Measurements from ENCODE around the gene NEDD4L.
"Not testable (repeated sequence)": the region's sequence is repeated elsewhere in the genome, so short reads cannot be mapped to it uniquely, and the experiment has no call there.

Gene NEDD4L

DNA sequence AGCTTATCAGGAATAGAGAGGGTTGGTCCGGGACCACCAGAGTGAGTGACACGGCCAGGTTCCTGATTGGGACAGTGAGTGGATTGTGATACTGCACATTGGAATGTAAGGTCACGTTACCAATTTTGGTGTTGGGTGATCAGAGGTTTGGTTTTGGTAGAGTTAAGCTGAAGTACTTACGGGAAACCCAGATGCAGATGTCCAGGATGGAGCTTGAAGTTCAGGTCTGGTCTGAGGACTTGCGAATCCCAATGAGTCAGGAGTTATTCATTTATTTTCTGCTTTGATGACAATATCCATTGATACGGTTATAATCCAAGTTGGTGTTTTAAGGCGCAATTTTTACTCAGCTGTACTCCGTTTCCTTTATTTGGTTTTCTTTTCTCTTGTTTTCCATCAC is 311.2 kb downstream of the NEDD4L start:
- no peak for FAIRE-seq

DNA sequence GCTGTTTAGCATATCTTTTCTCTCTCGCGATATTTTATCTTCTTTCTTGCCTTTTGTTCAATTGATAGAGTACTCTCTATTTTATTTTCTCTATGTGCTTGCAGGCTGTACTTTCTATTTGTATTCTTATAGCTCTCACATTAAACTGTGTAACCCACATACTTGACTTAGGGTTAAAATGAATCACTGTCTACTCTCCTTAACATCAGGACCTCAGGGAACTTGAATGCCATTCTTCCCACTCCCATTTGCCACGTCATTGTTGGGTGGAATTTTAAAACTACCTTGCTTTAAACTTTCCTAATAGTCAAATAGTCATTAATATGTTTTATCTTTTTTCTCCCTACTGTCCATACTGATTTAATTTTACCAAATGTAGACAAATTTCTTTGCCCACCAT is 315.2 kb downstream of the NEDD4L start:
- no peak for FAIRE-seq

DNA sequence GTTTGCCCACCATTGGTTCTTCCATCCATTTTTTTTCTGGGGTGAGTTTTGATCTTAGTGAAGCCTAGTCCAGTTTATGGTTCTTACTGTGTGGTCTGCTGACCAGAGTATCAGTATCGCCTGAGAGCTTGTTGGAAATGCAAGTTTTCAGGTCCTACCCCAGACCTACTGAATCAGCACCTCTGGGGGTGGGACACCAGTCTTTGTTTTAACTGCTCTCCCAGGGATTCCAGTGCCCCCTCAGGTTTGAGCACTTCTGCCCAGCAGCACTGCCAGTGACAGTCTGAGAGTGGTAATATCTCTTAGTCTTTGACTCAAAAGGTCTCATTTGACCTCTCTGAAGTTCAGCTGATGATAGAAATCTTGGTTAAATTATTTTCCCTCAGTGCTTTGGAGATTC is 315.6 kb downstream of the NEDD4L start:
- no peak for FAIRE-seq

DNA sequence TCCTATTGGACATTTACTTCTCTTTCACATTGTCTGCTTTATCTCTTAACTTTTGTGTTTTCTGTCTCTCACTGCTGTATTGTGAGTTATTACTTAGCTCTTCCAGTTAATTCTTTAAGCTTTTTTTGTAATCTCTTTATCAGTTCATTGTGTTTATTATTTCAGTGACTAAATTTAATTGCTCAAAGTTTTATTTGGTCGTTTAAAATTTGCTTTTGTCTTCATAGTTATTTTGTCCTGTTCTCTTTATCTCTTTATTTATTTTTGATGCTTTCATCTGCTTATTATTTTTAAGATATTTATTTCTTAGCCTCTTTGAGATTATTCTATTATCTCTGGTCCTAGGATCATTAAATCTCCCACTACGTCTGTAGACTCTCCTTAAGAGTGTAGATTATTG is 316.3 kb downstream of the NEDD4L start:
- no peak for FAIRE-seq

DNA sequence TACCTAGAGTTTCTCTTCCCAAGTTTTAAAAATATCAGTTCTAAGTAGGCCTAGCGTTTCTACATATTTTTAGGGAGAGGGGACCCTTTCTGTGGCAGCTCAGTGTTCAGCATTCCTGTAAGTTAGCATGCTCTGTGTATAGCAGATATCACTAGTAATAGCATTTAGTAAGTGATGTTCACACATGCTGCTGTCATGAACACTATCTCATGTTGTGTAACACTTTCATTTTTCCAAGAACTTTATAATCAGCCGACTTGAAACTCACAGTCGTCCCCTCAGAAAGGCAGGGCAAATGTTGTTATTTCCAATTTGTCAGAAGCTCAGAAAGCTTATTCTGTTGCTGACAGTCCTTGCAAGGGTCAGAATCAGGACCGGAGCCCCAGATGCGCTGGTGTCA is 317.2 kb downstream of the NEDD4L start:
- no peak for FAIRE-seq

DNA sequence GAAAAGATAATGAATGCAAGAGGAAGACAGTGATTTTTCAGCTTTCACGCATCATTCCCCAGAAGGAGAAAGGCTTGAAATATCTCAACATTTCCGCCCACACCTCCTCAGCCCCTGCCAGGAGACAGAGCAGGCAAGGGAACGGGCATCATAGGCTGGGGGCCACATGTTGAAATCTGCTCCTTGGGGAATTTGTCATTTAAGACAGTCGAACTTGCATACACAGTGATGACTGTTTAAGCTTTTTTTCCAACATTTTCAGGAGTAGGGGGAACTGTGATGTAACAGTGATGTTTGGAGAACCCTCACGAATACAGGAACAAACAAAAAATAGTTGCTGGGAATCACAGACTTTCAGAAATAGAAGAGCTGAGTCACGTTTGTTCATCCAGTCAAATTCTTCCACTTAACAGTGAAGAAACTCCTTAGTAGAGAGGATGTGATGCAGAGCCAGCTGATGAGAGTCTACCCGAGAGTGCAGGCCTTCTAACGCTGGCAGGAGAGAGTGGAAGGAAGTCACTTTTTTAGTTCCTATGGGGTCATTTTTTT is 318.1 kb downstream of the NEDD4L start:
- no peak for FAIRE-seq

DNA sequence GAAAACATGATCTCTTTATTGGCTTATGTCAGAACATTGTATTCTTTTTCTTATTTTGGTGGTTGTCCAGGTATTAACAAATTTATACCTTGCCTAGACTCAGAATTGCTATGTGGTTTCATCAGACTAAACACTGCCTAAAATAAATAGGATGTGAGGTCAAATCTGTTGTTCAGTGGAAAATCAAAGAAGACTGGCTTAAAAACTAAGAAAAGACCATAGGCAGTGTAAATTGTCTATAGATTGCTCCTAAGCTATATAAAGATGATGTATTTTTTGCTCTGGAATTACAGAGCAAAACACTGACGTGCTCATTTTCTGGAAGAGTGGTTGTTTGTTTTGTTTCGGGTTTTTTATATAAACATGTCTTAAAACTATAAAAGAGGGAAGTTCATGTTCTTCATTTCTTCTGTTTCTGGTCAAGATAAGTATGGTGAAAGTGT is 318.8 kb downstream of the NEDD4L start:
- no peak for FAIRE-seq

DNA sequence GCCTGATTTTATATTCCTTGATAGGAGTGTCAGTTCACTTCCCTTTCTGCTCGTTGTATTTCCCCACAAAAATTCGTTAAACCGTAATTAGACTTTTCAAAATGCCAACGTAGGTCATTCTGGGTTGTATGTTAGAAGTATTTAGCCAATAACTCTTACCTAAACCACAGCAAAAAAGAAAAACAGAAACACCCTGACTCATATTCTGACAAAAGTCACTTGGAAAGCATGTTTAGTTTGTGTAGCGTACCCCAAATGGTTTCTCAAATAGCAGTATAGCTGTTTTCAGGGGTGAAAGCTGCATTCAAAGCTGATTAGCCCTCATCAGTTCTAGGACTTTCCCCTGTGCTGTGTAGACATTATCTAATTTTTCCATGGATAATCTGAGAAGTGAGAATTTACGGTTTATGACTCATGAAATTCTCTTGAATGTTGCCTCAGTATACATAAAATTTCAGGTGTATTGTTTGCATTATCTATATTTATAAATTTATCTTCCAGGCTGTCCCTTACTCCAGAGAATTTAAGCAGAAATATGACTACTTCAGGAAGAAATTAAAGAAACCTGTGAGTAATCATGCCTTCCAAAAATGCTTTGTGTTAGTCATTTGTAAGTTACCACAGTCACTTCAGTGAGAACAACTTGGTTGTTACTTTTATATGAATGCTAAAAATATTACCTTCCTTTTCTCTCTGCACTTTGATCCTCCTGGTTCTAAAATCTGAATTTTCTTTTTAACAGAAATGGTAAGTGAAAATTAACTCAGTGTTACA is 319.9 kb downstream of the NEDD4L start:
- no peak for FAIRE-seq

DNA sequence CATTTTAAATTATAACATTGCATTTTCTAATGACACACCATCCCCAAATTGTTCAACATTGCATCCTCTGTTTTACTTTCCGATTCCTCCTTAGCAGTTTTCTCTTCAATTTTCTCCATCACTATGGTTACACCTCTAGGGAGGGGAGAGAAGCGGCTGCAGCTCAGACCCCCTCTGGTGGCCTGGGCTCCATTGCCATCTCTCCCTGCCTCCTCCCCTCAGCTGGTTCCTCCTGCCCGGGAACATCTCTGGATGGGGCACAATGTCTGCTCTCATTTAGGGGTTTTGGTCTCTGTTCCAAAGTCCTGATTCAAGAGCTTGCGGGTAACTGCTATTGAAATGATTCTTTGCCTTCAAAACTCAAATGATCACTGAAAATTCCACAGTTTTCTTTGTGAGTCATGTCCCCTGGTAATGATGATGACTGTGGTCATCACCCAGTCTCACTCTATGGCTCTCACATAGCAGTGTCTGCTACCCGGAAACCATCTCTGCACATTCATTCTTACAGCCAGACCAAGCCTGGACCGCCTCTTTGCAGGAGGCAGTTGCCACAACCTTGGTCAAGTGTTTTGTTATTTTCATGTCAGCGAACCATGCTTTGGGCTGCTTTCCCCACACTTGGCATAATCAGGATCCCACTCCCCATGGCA is 321.0 kb downstream of the NEDD4L start:
- no peak for FAIRE-seq

DNA sequence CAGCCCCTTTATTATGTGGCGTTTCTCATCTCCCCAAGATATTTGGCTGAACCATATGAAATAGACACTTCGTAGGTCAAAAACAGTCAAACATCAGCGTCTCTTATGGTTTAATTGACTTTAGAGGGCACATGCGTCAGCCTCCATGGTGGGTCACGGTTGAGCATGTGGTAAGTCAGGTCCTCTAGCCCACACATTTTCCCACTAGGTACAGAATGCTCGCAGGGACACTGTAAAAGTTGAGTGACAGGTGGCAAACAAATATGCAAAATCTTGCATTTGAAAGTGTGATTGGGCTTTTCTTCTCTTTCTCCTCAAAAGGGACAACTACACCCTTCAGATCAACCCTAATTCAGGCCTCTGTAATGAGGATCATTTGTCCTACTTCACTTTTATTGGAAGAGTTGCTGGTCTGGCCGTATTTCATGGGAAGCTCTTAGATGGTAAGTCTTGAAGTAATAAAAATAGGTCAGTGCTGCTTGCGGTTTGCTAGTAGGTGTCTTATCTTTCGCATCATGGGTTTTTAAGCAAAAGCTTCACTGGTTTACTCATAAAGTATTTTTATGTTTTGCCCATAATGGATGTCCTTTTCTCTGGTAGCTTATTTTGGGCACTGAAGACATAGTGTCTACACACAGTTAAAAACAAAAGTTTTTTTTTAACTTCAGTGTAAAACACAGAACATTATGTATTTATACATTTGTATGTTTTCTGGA is 323.6 kb downstream of the NEDD4L start:
- no peak for FAIRE-seq

DNA sequence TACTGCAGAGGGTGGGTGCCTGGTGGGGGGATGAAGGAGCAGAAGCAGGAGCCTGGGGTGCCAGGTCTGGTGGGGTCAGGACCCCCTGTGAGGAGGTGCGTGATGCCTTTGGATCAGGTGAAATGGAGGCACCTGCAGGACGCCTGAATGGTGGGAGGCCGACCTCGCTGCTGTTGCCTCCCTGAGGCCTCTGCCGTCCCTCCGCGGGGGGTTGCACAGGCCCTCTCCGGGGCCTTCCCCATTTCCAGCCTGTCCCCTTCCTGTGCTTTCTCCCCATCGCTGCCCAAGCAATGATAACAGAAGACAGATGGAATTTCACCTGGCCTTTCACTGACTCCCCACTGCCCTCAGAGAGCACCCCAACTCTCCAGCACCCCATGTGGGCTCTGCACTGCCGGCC is 325.6 kb downstream of the NEDD4L start:
- FAIRE-seq = no peak

DNA sequence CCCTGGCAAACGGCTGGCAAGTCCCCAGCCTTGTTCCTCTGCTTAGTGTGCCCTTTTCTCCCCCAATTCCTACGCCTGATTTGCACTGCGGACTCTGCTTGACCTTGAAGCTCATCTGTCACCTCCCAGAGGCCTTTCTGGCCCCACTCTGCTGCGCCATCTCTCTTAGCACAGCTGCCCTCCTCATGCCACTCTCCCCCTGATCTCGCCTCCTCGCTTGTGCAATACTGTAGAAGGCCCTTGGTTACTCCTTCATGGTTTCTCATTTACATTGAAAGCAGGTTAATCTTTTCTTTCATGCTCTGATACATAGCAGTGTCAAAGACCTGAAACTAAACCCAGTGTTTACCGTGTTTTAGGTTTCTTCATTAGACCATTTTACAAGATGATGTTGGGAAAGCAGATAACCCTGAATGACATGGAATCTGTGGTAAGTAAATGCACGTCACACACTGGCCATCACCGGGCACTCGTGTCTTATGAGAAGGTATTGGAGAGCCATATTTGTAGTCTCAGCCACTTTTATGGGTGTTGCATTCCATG is 326.1 kb downstream of the NEDD4L start:
- FAIRE-seq = no peak

DNA sequence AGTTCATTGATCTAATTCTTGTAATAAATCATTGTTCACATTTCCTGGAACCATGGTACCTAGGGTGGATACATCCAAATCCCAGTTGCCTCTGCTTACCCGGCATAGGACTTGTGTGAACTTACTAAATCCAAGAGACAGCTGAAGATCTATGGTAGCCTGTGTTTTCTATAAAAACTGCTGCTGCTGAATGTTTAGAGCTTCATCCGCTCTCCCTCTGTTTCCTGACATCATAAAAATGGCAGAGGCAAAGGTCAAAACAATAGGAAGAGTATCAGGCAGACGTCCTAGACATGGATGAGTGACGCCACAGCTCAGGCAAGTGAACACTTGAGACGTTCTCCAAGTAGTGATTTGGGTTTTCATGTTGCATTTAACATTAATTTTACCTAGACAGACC is 326.6 kb downstream of the NEDD4L start:
- no peak for FAIRE-seq

DNA sequence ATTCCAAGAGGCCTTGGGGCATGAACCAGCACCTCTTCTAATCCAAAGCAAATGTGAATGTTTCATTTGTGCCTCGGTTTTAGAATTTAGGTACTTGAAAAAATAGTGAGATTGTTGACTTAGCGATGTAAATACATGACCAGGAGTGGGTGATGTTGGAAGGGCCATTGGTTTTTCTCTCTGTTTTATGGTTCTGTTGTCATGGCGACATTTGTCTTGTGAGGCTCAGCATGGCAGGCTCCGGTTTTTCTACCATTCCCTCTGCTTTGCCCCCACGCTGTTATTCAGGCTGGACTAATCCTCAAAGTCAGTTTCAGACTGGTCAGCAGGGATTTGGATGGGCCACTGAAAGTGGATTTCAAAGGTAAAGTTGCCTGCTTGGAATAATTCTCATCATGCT is 329.5 kb downstream of the NEDD4L start:
- no peak for FAIRE-seq

DNA sequence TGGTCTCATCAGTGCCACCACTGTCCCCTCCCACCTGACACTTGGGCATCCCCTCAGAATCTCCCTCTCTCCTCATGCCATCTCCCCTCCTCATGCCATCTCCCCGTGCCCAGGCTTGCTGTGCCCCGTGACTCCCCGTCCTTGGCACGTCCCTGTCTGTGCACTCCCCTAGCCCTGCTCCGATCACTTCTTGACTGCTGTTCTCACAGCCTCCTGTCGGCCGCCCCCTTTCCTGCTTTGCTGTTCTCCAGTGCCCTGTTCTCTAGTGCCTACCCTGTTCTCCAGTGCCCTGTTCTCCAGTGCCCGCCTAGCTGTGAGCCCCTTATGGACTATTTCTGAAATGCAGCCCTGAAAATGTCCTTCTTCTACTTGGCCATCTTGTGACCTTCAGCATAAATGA is 331.0 kb downstream of the NEDD4L start:
- no peak for FAIRE-seq

DNA sequence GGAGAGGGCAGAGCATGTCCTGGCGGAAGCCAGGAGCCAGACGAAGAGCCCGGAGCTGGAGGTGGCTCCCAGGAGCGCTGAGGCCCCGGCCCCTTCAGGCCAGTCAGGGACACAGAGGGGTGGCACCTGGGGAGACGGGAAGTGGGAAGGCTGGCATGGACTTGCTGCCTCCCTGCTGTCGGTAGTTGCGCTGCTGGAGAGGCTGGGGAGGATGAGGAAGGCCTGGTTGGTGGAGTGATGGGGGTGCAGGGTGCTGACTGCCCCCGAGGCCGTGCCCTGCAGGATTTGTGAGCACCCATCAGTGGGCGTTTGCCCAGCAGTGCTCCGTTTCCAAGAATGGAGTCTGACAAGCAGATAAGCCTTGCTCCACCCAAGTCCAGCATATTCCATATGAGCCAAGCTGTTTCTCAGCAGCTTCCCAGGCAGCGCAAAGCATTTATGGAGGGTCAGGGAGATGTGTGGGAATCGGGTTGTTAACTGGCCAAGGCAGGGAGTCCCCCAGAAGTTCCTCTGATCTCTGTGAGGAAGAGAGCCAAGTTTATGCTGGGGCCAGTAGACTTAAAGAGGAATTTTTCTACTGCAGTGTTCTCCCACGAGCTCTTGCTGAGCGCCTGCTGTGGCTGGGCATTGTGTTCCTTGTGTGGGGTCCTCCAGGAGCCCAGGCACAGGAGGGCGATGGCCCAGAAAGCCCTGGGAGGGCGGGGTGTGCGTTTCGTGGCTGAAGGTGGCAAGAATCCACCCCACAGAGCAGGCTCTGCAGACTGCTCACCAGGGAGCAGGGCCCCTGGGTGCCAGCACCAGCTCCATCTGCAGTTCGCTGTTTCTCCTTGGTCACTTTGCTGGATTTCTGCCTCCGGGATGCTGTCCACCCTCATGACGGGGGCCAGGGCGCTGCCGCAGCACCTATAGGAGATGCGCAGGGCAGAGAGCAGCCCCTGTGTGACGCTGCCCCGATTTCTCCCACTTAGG is 334.7 kb downstream of the NEDD4L start:
- FAIRE-seq = no peak

DNA sequence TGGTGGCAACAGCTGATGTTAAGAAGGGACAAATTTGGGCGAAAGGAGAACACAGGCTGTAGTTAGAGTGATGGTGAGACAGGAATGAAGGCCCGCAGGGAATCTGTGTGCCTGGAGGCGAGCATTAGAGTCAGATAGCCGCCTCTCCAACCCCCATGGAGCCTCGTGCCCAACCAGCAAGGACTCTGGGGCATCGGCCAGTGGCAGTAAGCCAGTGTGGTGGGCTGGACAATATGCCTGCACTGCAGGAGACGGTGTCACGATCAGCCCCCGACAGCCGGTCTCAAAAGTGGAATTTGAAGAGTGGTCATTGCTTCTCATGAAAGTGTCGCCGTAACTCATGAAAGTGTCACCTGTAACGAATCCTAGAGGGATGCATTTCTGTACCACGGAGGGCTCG is 335.4 kb downstream of the NEDD4L start:
- no peak for FAIRE-seq

DNA sequence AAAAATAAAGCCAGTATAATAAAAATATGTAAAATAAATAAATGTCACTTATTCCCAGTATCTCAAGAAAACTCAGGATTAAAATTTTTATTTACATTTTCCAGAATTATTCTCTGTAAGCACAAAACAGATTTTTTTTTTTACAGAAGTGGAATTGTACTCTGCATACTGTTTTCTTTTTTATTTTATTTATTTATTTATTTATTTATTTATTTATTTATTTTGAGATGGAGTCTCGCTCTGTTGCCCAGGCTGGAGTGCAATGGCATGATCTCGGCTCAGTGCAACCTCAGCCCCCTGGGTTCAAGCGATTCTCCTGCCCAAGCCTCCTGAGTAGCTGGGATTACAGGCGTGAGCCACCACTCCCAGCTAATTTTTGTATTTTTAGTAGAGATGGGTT is 336.1 kb downstream of the NEDD4L start:
- not testable (repeated sequence) for FAIRE-seq

DNA sequence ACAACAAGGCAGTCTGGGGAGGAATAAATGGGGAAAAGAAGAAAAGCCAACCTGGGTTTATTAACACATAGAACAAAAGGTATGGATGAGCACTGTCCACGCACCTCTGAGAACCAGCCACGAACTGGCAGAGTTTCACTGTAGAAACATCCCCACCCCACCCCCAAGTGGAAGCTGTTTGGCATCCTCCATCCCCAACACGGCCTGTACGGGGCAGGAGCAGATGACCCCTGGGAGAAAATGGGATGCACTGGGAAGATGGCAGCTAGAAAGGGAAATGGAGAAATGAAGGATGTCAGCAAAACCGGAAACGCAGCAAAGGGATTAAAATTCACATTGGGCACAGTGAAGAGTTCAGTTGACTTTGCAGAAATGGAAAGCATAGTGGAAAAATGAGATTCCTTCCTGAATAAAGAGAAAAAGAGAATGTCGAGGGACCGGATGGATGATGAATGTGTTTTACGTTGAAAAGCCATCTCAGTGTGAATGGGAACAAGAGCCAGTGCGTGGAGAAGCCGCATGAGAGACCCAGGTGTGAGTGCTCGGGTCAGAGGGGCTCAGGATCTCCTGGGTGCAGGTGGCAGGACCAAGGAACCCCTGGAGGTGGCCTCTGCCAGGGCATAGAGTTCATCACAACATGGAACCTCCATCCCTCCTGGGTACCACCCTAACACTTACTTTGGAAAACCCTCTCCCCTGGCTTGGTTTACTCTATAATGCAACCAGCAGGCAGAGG is 337.8 kb downstream of the NEDD4L start:
- FAIRE-seq = no peak

DNA sequence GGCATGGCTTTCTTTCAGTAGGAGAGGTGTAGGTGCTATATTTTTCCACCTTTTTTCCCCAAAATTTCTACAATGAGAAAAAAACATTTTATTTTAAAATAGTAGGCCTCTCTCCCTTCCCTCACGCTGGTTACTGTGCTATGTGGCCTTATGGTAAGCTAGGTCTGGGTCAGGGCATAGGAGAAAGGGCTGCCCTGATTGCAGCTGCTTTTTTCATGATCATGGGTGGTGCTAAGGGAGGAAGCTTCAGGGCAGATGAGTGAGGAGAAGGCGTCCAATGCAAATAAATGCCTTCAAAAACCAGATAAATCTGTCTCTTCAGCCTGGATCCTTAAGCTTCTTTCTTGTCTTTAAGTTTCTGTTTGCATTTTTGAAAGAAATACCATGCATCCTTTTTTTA is 338.4 kb downstream of the NEDD4L start:
- no peak for FAIRE-seq

DNA sequence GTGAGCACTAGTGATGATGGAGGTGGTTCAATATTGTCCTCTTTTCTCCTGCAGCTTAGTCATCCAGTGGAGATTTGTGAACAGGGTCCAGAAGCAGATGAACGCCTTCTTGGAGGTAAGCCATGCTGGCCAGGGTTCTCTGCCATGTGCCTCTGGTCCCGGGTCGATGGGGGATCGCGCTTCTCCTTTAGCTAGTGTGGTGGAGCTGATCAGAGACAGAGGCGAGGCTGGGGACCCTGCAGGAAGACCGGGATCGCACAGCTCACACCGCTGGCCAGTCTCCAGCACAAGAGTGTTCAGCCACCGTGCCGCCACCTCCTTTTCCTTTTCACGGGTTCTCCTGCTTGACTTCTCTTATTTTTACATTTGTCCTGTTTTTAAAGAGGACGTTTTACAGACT is 341.4 kb downstream of the NEDD4L start:
- FAIRE-seq = no peak

Measured in colon (tissue), 2 donors.